ENCODE results near the gene TSHZ2.
"Not testable (repeated sequence)": the region's sequence is repeated elsewhere in the genome, so short reads cannot be mapped to it uniquely, and the experiment has no call there.

The TSHZ2 gene

DNA sequence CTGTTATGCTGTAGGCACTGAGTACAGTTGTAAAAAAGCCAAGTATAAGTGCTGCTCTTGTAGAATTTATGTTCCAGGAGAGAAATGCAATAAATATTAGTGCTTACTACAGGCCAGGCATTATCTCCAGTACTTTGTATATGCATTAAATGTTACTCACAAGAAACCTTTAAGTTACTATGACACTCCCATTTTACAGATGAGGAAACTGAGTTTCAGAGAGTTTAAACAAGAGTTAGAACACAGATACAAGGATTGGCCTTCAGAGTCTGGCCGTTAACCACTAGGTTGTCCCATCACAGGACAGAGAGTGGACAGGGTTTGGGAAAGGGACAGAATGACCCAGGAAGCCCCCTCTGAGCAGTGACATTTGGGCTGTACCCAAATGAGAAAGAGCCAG, 347.0 kb downstream of the TSHZ2 start:
- no peak for DNase-seq (ENCODE audit: low spot score)

DNA sequence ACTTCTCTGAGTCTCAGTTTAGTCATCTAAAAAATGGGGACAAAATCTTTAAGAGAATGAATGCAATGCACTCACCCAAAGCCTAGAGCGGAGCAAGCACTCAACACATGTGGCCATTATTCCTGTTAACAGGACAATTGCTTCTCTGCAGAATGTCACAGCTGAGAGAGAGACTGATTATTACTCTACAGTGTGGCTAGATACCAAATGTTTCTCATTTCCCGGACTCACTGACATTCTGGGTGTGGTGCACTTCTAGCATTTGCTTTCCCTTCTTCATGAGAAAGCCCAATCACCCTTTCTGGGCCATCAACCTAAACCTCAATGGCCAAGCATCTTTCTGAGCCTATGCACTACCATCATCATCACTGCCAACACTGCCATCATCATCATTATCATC, 347.6 kb downstream of the TSHZ2 start:
- DNase-seq (ENCODE audit: low spot score) = no peak

DNA sequence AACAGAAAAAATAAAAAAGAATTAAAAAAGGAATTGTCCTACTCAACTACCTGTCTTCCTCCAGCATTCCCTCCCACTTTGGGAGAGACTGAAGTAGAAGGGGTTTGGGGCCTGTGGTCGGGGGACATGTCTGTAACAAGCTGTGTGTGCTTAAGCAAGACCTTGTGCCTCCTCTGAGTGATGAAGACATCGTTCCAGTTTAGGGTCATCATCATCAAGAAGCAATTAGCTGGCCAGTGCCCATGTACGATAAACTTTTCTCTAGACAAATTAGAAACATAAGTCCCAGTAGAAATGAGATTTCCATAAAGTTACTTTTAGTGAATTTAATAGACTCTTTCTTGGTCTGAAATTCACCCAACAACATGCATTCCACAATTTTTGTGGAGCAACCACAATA, 348.5 kb downstream of the TSHZ2 start:
- DNase-seq (ENCODE audit: low spot score) = no peak

DNA sequence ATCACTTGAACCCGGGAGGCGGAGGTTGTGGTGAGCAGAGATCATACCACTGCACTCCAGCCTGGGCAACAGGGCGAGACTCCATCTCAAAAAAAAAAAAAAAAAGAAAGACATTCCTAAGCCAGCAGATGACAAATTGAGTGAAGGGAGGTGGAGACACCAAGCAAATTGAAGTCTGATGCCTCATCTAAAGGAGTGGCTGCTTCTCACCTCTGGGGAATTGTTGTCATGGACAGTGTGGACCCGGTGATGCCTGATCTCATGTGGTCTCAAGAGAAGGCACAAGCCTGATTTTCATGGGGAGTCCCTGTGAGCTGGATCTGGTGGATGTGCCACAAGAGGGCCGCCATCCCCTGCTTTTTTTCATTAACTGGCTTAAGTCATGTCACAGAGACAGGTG, 349.4 kb downstream of the TSHZ2 start:
- DNase-seq (ENCODE audit: low spot score) = no peak

DNA sequence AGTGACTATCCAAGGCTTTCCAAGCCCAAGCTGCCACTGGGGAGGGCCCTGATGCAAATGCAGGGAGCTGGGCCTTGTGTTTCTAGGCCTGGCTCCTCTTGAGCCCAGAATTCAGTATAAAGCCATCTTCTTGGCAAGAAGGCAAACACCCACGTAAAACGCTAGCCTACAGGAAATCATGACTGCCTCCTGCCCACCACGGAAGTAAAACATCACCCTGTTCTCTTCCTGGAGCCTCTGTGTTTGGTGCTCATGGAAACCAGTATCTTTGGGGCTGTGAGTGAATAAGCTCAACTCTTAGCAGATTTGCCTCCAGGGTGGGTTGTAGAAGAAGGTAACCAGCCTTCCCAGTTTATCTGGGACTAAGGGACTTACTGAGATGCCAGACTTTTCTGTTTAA, 350.5 kb downstream of the TSHZ2 start:
- DNase-seq (ENCODE audit: low spot score) = no peak

DNA sequence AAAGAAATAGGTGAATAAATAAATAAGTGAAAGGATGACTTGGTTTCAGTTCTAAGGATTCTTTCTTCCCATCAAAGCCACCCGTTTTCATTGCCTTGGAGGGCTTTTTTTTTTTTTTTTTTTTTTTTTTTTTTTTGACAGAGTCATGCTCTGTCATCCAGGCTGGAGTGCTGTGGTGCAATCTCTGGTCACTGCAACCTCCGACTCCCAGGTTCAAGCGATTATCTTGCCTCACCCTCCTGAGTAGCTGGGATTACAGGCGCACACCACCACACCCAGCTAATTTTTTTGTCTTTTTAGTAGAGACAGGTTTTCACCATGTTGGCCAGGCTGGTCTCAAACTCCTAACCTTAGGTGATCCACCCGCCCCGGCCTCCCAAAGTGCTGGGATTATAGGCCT, 351.3 kb downstream of the TSHZ2 start:
- not testable (repeated sequence) for DNase-seq (ENCODE audit: low spot score)

DNA sequence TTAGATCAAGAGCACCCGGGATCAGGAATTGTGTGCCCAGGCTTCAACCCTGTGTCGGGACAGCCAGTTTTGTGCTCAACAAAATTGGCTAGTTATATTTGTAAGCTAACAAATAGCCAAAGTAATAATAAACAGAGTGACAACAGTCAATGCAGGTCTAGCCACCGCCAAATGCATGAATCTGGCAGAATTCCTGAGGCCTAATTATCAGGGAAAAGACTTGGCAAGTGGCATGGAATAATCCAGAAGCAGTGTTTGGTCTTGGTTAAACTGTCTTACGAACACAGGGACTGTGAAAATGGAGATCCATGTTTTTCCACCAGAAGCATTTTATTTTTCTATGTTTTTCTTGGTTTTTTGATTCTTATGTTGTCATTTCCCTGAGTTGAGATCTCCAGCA, 352.7 kb downstream of the TSHZ2 start:
- DNase-seq (ENCODE audit: low spot score) = no peak

DNA sequence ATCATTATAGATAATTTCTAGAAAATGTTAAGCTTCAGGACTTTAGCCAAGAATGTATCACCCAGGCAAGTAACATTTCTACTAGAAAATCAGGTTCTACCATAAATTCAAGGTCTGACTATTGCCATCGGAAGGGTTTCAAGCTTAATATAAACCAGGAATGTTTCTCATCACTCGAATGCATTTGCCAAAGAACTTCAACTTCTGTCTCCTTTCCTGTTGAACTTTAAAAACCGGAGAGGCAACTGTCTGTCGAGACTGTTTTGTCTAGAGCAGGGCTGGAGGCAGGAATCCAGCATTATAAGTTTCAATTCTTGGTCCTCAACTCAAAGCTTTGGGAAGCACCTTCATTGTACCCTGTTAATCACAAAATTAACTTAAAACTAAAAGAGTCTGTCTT, 356.8 kb downstream of the TSHZ2 start:
- no peak for DNase-seq (ENCODE audit: low spot score)

DNA sequence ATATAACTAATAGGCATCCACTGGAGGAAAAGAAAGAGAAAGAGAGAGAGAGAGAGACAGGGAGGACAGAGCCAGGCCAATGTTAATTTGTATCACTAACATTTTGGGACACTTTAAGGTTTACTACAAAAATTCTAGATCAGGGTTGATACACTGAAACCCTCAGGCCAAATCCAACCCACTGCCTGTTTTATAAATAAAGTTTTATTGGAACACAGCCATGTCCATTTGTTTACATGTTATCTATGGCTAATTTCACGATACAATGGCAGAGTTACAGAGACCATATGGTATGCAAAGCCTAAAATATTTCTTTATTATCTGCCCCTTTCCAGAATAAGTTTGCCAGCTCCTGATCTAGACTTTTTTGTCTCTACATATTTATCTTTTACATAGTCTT, 357.6 kb downstream of the TSHZ2 start:
- no peak for DNase-seq (ENCODE audit: low spot score)

DNA sequence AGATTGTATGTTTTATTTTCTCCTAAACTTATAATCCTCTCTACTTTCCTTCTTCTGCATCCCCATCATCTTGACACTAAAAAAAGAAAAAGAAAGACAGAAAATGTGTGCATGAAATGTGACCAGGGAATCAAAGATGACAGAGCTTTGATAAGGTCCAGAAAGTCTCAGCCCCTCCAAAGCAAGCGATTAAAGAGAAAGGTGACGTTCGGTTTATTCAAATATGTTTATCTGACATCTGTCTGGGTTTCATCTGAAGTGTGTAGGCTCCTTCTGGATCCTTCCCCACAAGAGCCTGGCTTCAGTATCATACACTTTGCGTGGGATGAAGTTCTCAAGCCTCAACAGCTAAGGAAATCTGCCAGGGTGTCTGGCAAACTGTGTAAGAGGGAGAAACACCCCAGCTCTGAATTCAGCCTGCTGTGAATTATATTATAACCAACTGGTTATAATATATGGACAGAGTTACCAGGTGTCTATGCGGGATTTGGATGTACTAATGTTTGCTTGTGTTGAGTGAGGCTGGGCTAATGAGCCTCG, 358.5 kb downstream of the TSHZ2 start:
- DNase-seq (ENCODE audit: low spot score) = no peak

DNA sequence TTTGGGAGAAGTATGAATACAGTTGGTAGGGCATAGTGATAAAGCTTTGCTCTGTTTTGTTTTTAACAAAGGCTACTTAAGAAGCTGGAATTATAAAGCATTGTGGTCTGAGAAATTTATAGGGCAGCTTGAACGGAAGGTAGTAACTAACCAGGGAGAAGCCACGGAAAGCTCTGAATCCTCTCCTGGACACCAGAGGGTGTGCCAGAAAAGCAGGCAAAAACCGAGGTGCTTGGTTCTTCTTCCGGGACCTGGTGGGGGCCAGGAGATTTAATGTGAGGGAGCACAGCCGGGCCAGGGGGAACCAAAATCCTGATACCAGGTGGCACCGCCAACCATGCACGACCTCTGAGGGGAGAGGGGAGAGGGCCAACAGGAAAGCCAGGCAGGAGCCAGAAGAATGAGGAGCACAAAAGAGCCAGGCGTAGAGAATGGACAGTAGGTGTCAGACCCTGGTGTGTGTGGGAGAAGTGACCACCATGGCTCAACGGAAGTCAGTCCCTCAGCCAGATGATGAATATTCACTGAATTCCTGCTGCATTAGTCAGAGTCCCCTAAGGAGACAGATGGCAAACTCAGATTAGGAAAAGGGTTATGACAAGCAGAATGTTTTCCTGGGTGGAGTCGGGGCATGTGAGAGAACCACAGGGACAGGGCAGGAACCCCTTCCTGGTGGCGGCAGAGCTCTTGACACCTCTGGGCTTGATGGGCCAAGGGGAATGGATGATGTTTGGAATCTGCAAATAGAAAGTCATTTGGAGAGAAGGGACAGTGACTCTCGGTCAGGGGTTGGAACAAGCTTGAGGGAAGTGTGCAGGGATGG, 359.2 kb downstream of the TSHZ2 start:
- peak; percentile 41 for DNase-seq (ENCODE audit: low spot score)

DNA sequence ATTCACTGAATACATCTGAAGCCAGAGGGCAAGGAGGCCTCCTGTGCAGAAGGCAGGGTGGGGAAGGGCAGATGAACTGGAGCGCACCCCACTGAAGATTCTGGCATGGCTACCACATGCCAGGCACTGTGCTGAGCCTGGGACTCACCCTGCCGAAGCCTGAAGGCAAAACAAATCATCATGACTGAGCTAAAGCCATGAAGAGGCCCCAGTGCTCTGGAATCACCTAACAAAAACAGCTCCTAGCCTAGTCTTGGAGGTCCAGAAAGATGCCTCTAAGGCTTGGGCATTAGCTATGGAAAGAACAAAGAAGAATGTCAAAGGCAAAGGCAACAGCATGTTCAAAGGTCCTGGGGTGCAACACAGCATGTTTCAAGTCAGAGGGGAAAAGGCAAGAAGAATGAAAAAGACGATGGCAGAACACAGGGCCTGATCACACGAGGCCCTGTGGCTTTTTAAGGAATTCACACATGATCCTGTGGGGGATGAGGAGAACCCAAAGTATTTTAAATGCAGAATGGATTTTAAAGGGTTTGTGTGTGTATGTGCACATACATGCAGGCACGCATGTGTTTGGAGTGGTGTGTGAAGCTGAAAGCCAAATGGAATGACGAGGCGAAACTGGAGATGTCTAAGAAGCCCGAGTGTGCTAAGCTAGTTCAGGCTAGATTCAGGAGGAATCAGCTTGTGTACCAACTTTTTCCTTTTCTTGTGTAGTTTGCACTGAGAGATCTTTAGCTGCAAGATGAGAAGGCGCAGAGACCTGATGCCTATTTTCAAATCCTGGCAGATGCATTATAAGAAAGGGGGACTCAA, 360.1 kb downstream of the TSHZ2 start:
- no peak for DNase-seq (ENCODE audit: low spot score)

DNA sequence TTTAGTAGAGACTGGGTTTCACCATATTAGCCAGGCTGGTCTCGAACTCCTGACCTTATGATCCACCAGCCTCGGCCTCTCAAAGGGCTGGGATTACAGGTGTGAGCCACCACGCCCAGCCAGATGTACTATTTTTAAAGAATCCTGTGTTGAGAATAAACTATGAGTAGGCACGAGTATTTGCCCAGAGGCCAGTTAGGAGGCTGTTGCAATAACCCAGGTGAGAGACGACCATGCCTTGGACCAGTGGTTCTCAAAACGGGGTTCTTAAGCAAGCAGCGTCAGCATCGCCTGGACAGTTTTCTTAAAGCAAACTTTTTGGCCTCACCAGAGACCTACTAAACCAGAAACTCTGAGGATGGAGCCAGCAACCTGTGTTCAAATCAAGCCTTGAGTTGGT, 362.7 kb downstream of the TSHZ2 start:
- DNase-seq (ENCODE audit: low spot score) = no peak

DNA sequence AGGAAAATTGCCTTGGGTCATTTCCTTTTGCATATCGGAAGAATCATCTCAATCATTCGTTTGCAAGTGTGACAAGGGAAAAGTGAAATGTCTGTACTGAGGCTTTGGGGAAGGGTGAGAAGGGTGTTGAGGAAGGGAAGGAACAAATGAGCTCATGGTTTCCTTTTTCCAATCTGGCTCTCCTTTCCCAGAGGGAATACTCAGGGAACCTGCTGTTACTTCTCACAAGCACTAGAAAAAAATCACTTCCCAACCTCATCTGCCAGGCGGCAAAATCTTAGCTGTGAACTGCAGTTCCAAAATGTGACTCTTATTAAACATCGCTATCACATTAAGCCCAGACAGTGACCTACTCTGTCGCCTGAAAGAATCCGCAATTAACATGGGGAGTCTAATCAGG, 363.4 kb downstream of the TSHZ2 start:
- DNase-seq (ENCODE audit: low spot score) = no peak

DNA sequence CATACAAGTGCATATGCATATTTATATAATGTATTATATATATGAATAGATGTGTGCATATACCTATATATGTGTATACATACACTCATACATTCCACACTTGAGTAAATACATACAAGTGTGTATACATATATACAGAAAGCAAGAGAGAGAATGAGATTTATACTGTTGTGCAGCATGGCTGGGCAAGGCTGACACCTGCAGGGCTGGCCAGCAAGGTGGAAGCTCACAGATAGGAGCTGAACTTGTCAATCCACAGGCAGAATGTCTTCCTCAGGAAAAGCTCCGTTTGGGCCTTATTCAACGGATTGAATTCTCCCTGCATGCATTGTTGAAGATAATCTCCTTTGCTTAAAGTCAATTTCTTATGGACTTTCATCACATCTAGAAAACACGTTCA, 364.7 kb downstream of the TSHZ2 start:
- DNase-seq (ENCODE audit: low spot score) = no peak

DNA sequence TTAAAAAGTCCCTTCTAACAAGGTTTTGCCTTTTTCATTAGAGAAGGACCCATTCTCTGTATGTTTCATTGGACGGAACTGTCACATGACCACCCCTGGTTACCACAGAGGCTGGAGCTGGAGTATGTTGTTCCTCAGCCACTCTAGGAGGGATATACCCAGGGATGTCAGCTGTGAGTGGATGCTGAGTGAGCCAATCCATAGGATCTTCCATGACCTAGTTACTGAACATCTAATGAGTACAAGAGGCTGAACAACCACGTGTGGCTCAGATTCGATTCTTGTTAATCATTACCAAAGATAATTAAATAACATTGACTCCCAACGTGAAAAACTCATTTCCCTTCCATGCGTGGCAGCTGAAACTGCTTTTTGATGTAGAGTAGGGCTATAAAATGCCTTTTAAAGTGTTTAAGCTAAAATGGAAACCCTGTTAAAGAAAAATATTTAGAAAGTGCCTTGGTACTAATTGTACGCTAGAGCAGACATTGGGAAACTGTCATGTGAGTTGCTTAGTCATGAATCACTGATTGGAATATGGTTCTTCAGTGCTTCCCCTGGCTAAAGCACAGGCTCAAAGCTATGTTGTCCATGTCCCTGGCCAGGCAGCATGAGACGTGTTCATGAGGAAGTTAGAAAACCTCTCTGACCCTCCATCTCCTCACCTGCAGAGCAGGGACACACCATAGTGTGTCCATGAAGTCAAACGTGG, 365.4 kb downstream of the TSHZ2 start:
- DNase-seq (ENCODE audit: low spot score) = peak; percentile 20

DNA sequence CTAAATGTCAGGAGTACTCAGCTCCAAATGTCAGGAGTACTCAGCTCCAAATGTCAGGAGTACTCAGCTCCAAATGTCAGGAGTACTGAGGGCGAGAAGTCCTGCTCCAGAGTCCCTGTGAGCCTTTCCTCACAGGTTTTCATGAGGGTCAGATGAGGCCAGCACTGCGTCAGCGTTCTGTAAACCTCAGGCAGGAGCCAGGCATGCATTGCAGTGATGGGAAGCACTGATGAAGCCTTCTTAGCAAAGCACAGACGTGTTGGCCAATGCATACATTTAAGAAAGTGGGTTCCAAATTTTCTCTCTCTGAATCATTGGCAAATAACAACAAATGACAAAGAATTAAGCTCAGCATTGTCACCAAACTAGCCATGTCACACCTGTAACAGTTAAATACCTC, 366.6 kb downstream of the TSHZ2 start:
- DNase-seq (ENCODE audit: low spot score) = no peak

DNA sequence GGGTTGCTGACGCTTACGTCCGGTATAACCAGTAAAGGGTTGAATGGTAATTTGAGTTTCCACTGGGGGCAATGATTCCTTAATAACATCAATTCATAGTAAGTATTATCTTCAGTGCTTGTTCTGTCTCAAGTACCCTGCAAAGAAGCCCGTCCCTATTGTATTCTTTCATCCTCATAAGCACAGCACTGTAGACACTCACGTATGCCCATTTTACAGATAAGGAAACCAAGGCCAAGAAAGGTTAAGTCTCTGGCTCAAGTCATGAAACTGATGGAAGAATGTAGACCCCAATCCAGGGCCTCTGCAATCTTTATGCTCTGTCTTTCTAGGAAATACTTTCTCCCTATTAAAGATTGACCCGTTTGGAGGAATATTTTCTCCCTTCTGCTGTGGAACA, 370.3 kb downstream of the TSHZ2 start:
- no peak for DNase-seq (ENCODE audit: low spot score)

DNA sequence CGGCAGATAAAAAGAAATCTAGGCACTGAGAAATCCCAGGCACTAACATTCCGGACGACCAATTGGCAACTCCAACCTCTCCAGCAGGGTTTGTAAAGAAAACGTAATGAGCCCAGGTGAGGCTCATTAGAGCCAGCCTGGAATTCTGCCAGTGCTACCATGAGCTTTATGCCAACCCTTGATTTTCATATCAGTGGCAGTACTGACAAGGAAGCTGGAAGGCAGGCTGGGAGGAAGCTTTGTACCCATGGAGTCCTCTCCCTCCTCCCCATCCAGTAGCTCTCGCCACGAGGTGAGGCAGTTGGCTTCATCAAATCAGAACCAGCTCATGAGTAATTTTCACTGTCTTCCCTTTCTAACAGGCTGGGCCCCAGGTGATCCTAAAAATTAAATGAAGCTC, 371.3 kb downstream of the TSHZ2 start:
- no peak for DNase-seq (ENCODE audit: low spot score)

DNA sequence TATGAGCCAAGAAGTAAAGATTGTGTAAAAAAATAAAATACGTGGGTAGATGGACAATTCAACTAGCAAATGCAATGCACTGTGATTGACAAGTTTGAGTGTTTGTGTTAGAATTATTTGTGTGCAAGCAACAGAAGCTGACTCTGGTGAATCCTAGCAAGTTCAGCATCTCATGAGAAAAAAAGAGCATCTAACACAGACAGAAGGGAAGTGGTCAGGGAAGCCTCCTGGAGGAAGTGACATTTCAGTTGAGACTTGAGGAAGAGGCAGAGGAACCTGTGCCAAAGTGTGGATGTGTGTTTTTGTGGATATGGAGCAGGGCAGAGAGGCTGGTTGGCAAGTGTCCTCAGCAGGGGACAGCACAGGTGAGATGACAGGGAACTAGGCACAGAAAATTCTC, 372.7 kb downstream of the TSHZ2 start:
- no peak for DNase-seq (ENCODE audit: low spot score)

DNA sequence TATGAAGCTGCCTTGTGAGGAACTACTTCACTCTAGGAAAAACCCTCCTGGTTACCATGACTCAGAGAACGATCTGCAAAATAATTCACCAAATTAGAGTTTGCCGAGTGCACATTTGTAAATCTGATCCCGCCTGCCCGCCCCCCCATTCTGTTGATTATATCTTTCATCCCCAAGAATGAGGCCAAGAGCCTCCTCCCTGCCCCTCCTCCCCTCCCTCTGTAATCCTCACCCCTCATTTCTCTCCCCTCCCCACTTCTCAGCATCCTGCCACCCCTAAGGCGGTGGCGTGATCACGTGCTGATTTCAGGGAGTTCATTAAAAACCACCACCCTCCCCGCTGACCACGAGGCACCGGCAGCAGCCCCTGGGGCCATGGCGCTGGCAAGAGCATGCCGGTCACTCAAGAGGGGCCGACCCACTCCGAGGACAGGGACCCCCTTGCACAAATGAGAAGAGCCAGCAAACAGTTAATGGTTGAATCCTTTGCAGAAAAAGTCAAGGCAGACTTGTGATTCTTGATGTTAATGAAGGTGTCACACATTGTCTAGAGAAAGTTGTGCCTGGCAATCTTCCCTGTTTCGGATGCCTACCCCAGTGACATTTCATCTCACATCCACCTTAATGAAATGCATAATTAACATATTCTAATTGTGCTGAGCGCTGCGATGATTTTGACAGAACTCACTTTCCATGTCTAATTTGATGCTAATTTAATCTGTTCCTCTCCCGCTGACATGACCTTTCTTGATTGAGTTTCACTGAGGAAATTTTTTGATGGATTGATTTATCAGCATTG, 373.6 kb downstream of the TSHZ2 start:
- DNase-seq (ENCODE audit: low spot score) = no peak

DNA sequence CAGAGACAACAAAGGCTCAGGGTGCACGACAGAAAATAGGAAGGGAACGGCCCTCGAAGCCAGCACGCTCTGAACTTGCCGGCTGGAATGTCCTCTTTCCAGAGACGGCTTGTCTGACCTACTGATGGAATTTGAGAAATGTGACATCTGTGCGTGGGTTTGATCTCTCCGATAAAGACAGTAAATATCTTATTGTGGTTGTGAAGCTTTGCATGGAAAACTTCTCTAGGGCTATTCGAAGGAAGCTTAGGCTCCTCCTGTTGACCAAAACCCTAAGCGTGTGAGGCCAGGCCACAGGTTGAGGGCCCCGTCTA, 374.1 kb downstream of the TSHZ2 start:
- DNase-seq (ENCODE audit: low spot score) = no peak

Data from HuH-7.5 (cell line).